ENCODE measurements around the gene HDAC4.
"Not testable (repeated sequence)": the region's sequence is repeated elsewhere in the genome, so short reads cannot be mapped to it uniquely, and the experiment has no call there.

The HDAC4 gene

GRCh38 chr2:239291475-239292350 is 109.1 kb downstream of the HDAC4 start:
- DNase-seq, result no peak

GRCh38 chr2:239290618-239291474 is 110.0 kb downstream of the HDAC4 start:
- no peak for DNase-seq

GRCh38 chr2:239289545-239289944 is 111.3 kb downstream of the HDAC4 start:
- DNase-seq, result no peak

GRCh38 chr2:239288951-239289511 is 111.8 kb downstream of the HDAC4 start:
- no peak for DNase-seq

- DNase-seq, result no peak
These were observed 112.6 kb downstream of the HDAC4 start for GRCh38 chr2:239288237-239288636.

- DNase-seq, result no peak
These were observed 113.4 kb downstream of the HDAC4 start for GRCh38 chr2:239287461-239287860.

GRCh38 chr2:239286901-239287300 is 113.9 kb downstream of the HDAC4 start:
- DNase-seq, result no peak

GRCh38 chr2:239285932-239286230 is 114.9 kb downstream of the HDAC4 start:
- no peak for DNase-seq

- DNase-seq, result no peak
These were observed 115.5 kb downstream of the HDAC4 start for GRCh38 chr2:239285071-239285931.

GRCh38 chr2:239283961-239284795 is 116.6 kb downstream of the HDAC4 start:
- DNase-seq, result no peak

- no peak for DNase-seq
These were observed 117.4 kb downstream of the HDAC4 start for GRCh38 chr2:239283288-239283945.

GRCh38 chr2:239282448-239283287 is 118.2 kb downstream of the HDAC4 start:
- DNase-seq, result no peak

- DNase-seq, result not testable (repeated sequence)
These were observed 120.4 kb downstream of the HDAC4 start for GRCh38 chr2:239280296-239281017.

- DNase-seq, result no peak
These were observed 121.1 kb downstream of the HDAC4 start for GRCh38 chr2:239279508-239280295.

GRCh38 chr2:239278941-239279365 is 121.9 kb downstream of the HDAC4 start:
- no peak for DNase-seq

- no peak for DNase-seq
These were observed 122.5 kb downstream of the HDAC4 start for GRCh38 chr2:239278361-239278760.

- no peak for DNase-seq
These were observed 123.3 kb downstream of the HDAC4 start for GRCh38 chr2:239277401-239278085.

GRCh38 chr2:239276851-239277250 is 124.0 kb downstream of the HDAC4 start:
- DNase-seq, result no peak
